ENCODE data around the gene TLL1. TPM values are rescaled to one million over a fixed set of nuclear protein-coding genes. Genes with fewer than 3 reads are reported as not detected.

Gene TLL1
- total RNA-seq, 2 experiments from 2014 or later = 0.44 to 3.9 TPM

- TF ChIP-seq EZH2phosphoT487 (IDR thresholded peaks at IDR 0.05; ENCODE audit: borderline replicate concordance, low read depth, low read length) (no peak), CTCF (conservative IDR thresholded peaks at IDR 0.05; ENCODE audit: low read length) (no peak)
- no peak overlapping the region for H3K4me3 ChIP-seq (ENCODE audit: low read depth, low read length, poor library complexity, severe bottlenecking)
- no peaks in the 10 kb centered on the region for H3K9me3 ChIP-seq (ENCODE audit: low read length)
- no peaks in the 10 kb centered on the region; the same call in 1 of the 2 replicates for H3K79me2 ChIP-seq (ENCODE audit: insufficient read depth, low read depth, low read length)
- no peaks in the 10 kb centered on the region for H4K20me1 ChIP-seq (ENCODE audit: insufficient read depth, low read length)
- H3K4me1 ChIP-seq (ENCODE audit: insufficient read depth, low read length, poor library complexity, severe bottlenecking) = no peaks in the 10 kb centered on the region
- no peak overlapping the region for H3K27ac ChIP-seq (ENCODE audit: low read depth, low read length, poor library complexity, severe bottlenecking)
- BruUV-seq (replicated peaks) = no TSS peak
- no peak overlapping the region for H3K4me2 ChIP-seq (ENCODE audit: low read length)
- CTCF ChIA-PET (ENCODE audit: unreplicated experiment) = no interaction called here
- H3K36me3 ChIP-seq (ENCODE audit: insufficient read depth, low read length) = no peaks in the 10 kb centered on the region
- DNase-seq (ENCODE audit: low spot score) = no peak
- H3K9me2 ChIP-seq (ENCODE audit: insufficient read depth, low read length) = no peaks in the 10 kb centered on the region
- POLR2A ChIA-PET = no interaction called here
- intact Hi-C loops (cut with micrococcal nuclease; ENCODE audit: unreplicated experiment) = no loop called here
- no peak overlapping the region for H2AFZ ChIP-seq (ENCODE audit: low read length)
Measured at GRCh38 chr4:166066936-166067335, 193.9 kb downstream of the TLL1 start.

GRCh38 chr4:166067915-166068314, 194.9 kb downstream of the TLL1 start:
- Histone ChIP-seq H3K4me1 (ENCODE audit: insufficient read depth, low read length, poor library complexity, severe bottlenecking) (no peaks in the 10 kb centered on the region), H3K79me2 (ENCODE audit: insufficient read depth, low read depth, low read length) (no peaks in the 10 kb centered on the region; the same call in 1 of the 2 replicates), H3K36me3 (ENCODE audit: insufficient read depth, low read length) (no peaks in the 10 kb centered on the region), H4K20me1 (ENCODE audit: insufficient read depth, low read length) (no peaks in the 10 kb centered on the region), H3K4me3 (ENCODE audit: low read depth, low read length, poor library complexity, severe bottlenecking) (no peak overlapping the region), H3K4me2 (ENCODE audit: low read length) (no peak overlapping the region), H3K9me2 (ENCODE audit: insufficient read depth, low read length) (no peaks in the 10 kb centered on the region), H3K27ac (ENCODE audit: low read depth, low read length, poor library complexity, severe bottlenecking) (no peak overlapping the region), H2AFZ (ENCODE audit: low read length) (no peak overlapping the region), H3K9me3 (ENCODE audit: low read length) (no peaks in the 10 kb centered on the region)
- TF ChIP-seq CTCF (conservative IDR thresholded peaks at IDR 0.05; ENCODE audit: low read length) = no peak
- TF ChIP-seq EZH2phosphoT487 (IDR thresholded peaks at IDR 0.05; ENCODE audit: borderline replicate concordance, low read depth, low read length) = no peak
- POLR2A ChIA-PET = no interaction called here
- intact Hi-C loops (cut with micrococcal nuclease; ENCODE audit: unreplicated experiment) = no loop called here
- BruUV-seq (replicated peaks) = no TSS peak
- CTCF ChIA-PET (ENCODE audit: unreplicated experiment) = no interaction called here
- no peak for DNase-seq (ENCODE audit: low spot score)

GRCh38 chr4:166073783-166074182, 200.7 kb downstream of the TLL1 start:
- DNase-seq (ENCODE audit: low spot score) = no peak
- no peaks in the 10 kb centered on the region for H3K9me2 ChIP-seq (ENCODE audit: insufficient read depth, low read length)
- no peak overlapping the region for H3K4me2 ChIP-seq (ENCODE audit: low read length)
- no peaks in the 10 kb centered on the region for H3K9me3 ChIP-seq (ENCODE audit: low read length)
- ChIA-PET CTCF (ENCODE audit: unreplicated experiment) (no interaction called here), POLR2A (interaction anchor here (0.8 kb wide), 1 partner anchor 13 kb away, joined by 3 read pairs; no protein-coding TSS in a partner anchor)
- H3K4me3 ChIP-seq (ENCODE audit: low read depth, low read length, poor library complexity, severe bottlenecking) = no peak overlapping the region
- intact Hi-C loops (cut with micrococcal nuclease; ENCODE audit: unreplicated experiment) = no loop called here
- no TSS peak for BruUV-seq (replicated peaks)
- no peak overlapping the region for H3K27ac ChIP-seq (ENCODE audit: low read depth, low read length, poor library complexity, severe bottlenecking)
- TF ChIP-seq EZH2phosphoT487 (IDR thresholded peaks at IDR 0.05; ENCODE audit: borderline replicate concordance, low read depth, low read length) = no peak
- no peak for TF ChIP-seq CTCF (conservative IDR thresholded peaks at IDR 0.05; ENCODE audit: low read length)
- H2AFZ ChIP-seq (ENCODE audit: low read length) = no peak overlapping the region
- H3K36me3 ChIP-seq (ENCODE audit: insufficient read depth, low read length) = no peaks in the 10 kb centered on the region
- no peaks in the 10 kb centered on the region for H4K20me1 ChIP-seq (ENCODE audit: insufficient read depth, low read length)
- no peaks in the 10 kb centered on the region; the same call in 1 of the 2 replicates for H3K79me2 ChIP-seq (ENCODE audit: insufficient read depth, low read depth, low read length)
- H3K4me1 ChIP-seq (ENCODE audit: insufficient read depth, low read length, poor library complexity, severe bottlenecking) = no peaks in the 10 kb centered on the region
